Endothelial cell of umbilical vein (primary cell): ENCODE data around the gene INO80C. TPM values are rescaled to one million over a fixed set of nuclear protein-coding genes. Genes with fewer than 3 reads are reported as not detected.

Experiments used
- BruUV-seq: library from RNA; stranded (reverse); fragments of 400-500 nt; replicated peaks from 2 replicates; lab custom pipeline; 2021; lab: Mats Ljungman, UMichigan
- CTCF ChIA-PET: fragments of 300-600, 350-600 bp; sonication (Branson Sonifier 250); formaldehyde crosslinking; loops from one replicate; lab custom pipeline; 2021; ENCODE audit warnings: antibody characterized with exemption, inconsistent platforms; lab: Charles Lee
- POLR2A ChIA-PET: fragments of 300-600, 350-600 bp; sonication (Branson Sonifier 250); formaldehyde crosslinking; loops from one replicate; lab custom pipeline; 2021; ENCODE audit warnings: antibody characterized with exemption, inconsistent platforms; lab: Charles Lee
- DNase-seq: peaks from one replicate; pipeline ENCODE4 v3.0.0-alpha.2; 2011; ENCODE audit warnings: low read depth, low spot score
- FAIRE-seq: peaks from 2 replicates; lab custom pipeline; 2011; peaks lifted over from hg19 to GRCh38; lab: Jason Lieb, UNC
- H2AFZ ChIP-seq: 2 replicates; pipeline ENCODE4 v1.6.0; 2012; ENCODE audit warnings: low read depth, low read length, control low read depth, inconsistent platforms
- H3K27ac ChIP-seq: 2 replicates; pipeline ENCODE4 v1.5.1; 2011; ENCODE audit warnings: low read depth, mild to moderate bottlenecking, control low read depth, low read length, moderate library complexity; ENCODE audit not compliant: insufficient read depth
- H3K27me3 ChIP-seq, 2 experiments: 2 replicates each; pipeline versions ENCODE4 v1.6.0 to v1.6.1; 2011; ENCODE audit warnings: low read length in 2 of 2, mixed read lengths in 1 of 2; ENCODE audit not compliant: control insufficient read depth in 2 of 2, insufficient read depth in 2 of 2
- H3K36me3 ChIP-seq, 2 experiments: 2 replicates in 1 of 2; 3 replicates in 1 of 2; pipeline ENCODE4 v1.5.1; 2011; ENCODE audit warnings: low read length in 2 of 2, mild to moderate bottlenecking in 1 of 2, moderate library complexity in 1 of 2; ENCODE audit not compliant: control insufficient read depth in 2 of 2, insufficient read depth in 2 of 2; ENCODE audit errors: extremely low read depth in 1 of 2
- H3K4me1 ChIP-seq: 3 replicates; pipeline ENCODE4 v1.5.1; 2011; ENCODE audit warnings: mild to moderate bottlenecking, low read length; ENCODE audit not compliant: control insufficient read depth, insufficient read depth; ENCODE audit errors: extremely low read depth
- H3K4me2 ChIP-seq: 2 replicates; pipeline ENCODE4 v1.6.1; 2011; ENCODE audit warnings: low read length, control low read depth, mixed read lengths; ENCODE audit not compliant: insufficient read depth
- H3K4me3 ChIP-seq, 3 experiments: fragments of 200-600 bp in 1 of 3; sonication (generic), shearing (Covaris generic) in 1 of 3; replicated peaks in 1 of 3; 2 replicates each; pipeline ENCODE4 v1.5.1; 2011 to 2016; ENCODE audit warnings: control low read depth in 3 of 3, low read length in 3 of 3, mild to moderate bottlenecking in 2 of 3, inconsistent platforms in 1 of 3, low read depth in 1 of 3, moderate library complexity in 1 of 3; ENCODE audit not compliant: insufficient read depth in 1 of 3
- H3K79me2 ChIP-seq: 2 replicates; pipeline ENCODE4 v1.6.0; 2012; ENCODE audit warnings: low read length, inconsistent platforms; ENCODE audit not compliant: control insufficient read depth, insufficient read depth
- H3K9ac ChIP-seq: replicated peaks from 2 replicates; pipeline ENCODE3; 2011; ENCODE audit warnings: low read length, control low read depth; ENCODE audit not compliant: insufficient read depth; ENCODE audit errors: extremely low read depth
- H3K9me1 ChIP-seq: replicated peaks from 3 replicates; pipeline ENCODE4 v1.6.0; 2011; ENCODE audit warnings: mild to moderate bottlenecking, low read length; ENCODE audit not compliant: control insufficient read depth, insufficient read depth; ENCODE audit errors: extremely low read depth
- H3K9me3 ChIP-seq: replicated peaks from 2 replicates; pipeline ENCODE4 v1.5.1; 2012; ENCODE audit warnings: low read length, inconsistent platforms; ENCODE audit not compliant: control insufficient read depth, insufficient read depth
- H4K20me1 ChIP-seq: replicated peaks from 2 replicates; pipeline ENCODE3; 2011; ENCODE audit warnings: mild to moderate bottlenecking, low read length; ENCODE audit not compliant: control insufficient read depth, insufficient read depth; ENCODE audit errors: extremely low read depth
- CTCF ChIP-seq, 2 donors: IDR thresholded peaks; 1 replicate in 1 of 2; 2 replicates in 1 of 2; pipeline ENCODE4 v1.5.1; 2011; ENCODE audit warnings: low read length in 2 of 2, mild to moderate bottlenecking in 2 of 2, moderate library complexity in 2 of 2, control low read depth in 1 of 2, inconsistent platforms in 1 of 2, low read depth in 1 of 2; ENCODE audit not compliant: insufficient read depth in 1 of 2; ENCODE audit errors: extremely low read depth in 1 of 2
- EZH2 ChIP-seq: IDR thresholded peaks from 2 replicates; pipeline ENCODE4 v1.6.1; 2012; ENCODE audit warnings: borderline replicate concordance, low read depth, mild to moderate bottlenecking, moderate library complexity, low read length, inconsistent platforms; ENCODE audit not compliant: severe bottlenecking
- FOS ChIP-seq: IDR thresholded peaks from 2 replicates; pipeline ENCODE4 v1.6.1; 2011; ENCODE audit warnings: mild to moderate bottlenecking, low read length, moderate library complexity, borderline replicate concordance; ENCODE audit not compliant: insufficient read depth
- GATA2 ChIP-seq: IDR thresholded peaks from 2 replicates; pipeline ENCODE4 v1.7.0; 2011; ENCODE audit warnings: low read depth, mild to moderate bottlenecking, moderate library complexity, mixed read lengths, low read length; ENCODE audit not compliant: insufficient read length, insufficient read depth
- JUN ChIP-seq: IDR thresholded peaks from 2 replicates; pipeline ENCODE4 v1.6.1; 2011; ENCODE audit warnings: borderline replicate concordance, low read depth; ENCODE audit not compliant: insufficient read length, insufficient read depth
- MAX ChIP-seq: IDR thresholded peaks from 2 replicates; pipeline ENCODE4 v1.6.1; 2011; ENCODE audit not compliant: insufficient read depth, insufficient read length
- MYC ChIP-seq: IDR thresholded peaks from one replicate; pipeline ENCODE4 v1.6.1; 2011; ENCODE audit warnings: mild to moderate bottlenecking, low read depth, low read length
- POLR2A ChIP-seq: IDR thresholded peaks from 2 replicates; pipeline ENCODE4 v1.6.1; 2012; ENCODE audit warnings: low read depth, mild to moderate bottlenecking, control low read depth, low read length
- POLR2AphosphoS5 ChIP-seq: IDR thresholded peaks from 2 replicates; pipeline ENCODE4 v1.6.1; 2012; ENCODE audit warnings: low read depth, mild to moderate bottlenecking, control low read depth, low read length, moderate library complexity; ENCODE audit not compliant: insufficient read depth
- dilution Hi-C: fragments of 300-500 bp; cut with MboI; formaldehyde crosslinking; loops from one replicate; pipeline ENCODE4 v1.15.0; 2019; ENCODE audit warnings: low sequenced_read_pairs; ENCODE audit not compliant: extremely low pct_ligation_motif_present
- intact Hi-C: fragments of 100-400 bp; cut with micrococcal nuclease; formaldehyde crosslinking; loops from one replicate; pipeline ENCODE4 v1.10.0; 2022
- polyA plus RNA-seq, 4 experiments: library from polyadenylated mRNA; depleted of rRNA in 3 of 4; stranded (reverse) in 3 of 4; unstranded in 1 of 4; fragments of >200 nt; gene quantifications; 2 replicates each; pipeline versions ENCODE4 v1.2.1 to v1.2.3, GENCODE V29; 2011 to 2012; ENCODE audit warnings: missing spikeins in 1 of 4
- small RNA-seq: library from RNA; depleted of rRNA; stranded (forward); fragments of <200 nt; gene quantifications from one replicate; pipeline ENCODE3, GENCODE V24; 2012; ENCODE audit warnings: low replicate concordance, low read depth; ENCODE audit not compliant: insufficient read depth, insufficient read length
- total RNA-seq: library from RNA; stranded (reverse); gene quantifications from 2 replicates; pipeline ENCODE4 v1.2.3, GENCODE V29; 2021

The INO80C gene
- total and polyA plus RNA-seq, 2 donors (not counting 3 experiments of a cell fraction or from before 2014, with no cell fraction given) = 43.4 to 56.0 TPM

GRCh38 chr18:35418610-35419009, 79.2 kb downstream of the INO80C start:
- DNase-seq (no peak), FAIRE-seq (no peak)
- no peaks in the 10 kb centered on the region for H3K9me3 ChIP-seq
- no peak overlapping the region for H2AFZ ChIP-seq
- no peak overlapping the region for H3K27ac ChIP-seq
- BruUV-seq = no TSS peak
- dilution Hi-C loops (no loop called here), intact Hi-C loops (no loop called here)
- H3K4me2 ChIP-seq = no peak overlapping the region
- no peaks in the 10 kb centered on the region for H3K27me3 ChIP-seq
- H4K20me1 ChIP-seq = no peaks in the 10 kb centered on the region
- H3K79me2 ChIP-seq = no peaks in the 10 kb centered on the region
- H3K9me1 ChIP-seq = no peaks in the 10 kb centered on the region
- CTCF ChIA-PET = no interaction called here
- no peaks in the 10 kb centered on the region for H3K36me3 ChIP-seq
- no peak overlapping the region for H3K9ac ChIP-seq
- no peak for TF ChIP-seq MYC
- no peak for TF ChIP-seq CTCF (IDR thresholded peaks at IDR 0.05; ENCODE audit: extremely low read depth in 1 of 2, insufficient read depth in 1 of 2, low read depth in 1 of 2, low read length in 2 of 2)
- no peak for TF ChIP-seq JUN
- no peak for TF ChIP-seq GATA2
- no peak for TF ChIP-seq MAX
- no peak for TF ChIP-seq POLR2AphosphoS5
- TF ChIP-seq FOS = no peak
- no peak for TF ChIP-seq EZH2
- TF ChIP-seq POLR2A = no peak
- POLR2A ChIA-PET = no interaction called here
- H3K4me1 ChIP-seq = no peaks in the 10 kb centered on the region
- no peak overlapping the region for H3K4me3 ChIP-seq

Small RNAs within 50 kb of the gene (small RNA-seq; reads per million reads assigned to genes)
- not detected for gene AC007998.5

Other genes with a start within 250 kb of the INO80C start
- gene ZSCAN30, start 207.7 kb downstream of the INO80C start, total RNA-seq = 14.6 and 18.0 TPM in 2 replicates
- gene ZSCAN30, start 207.7 kb downstream of the INO80C start, polyA plus RNA-seq = 5.9 and 6.7 TPM in 2 replicates
- gene ZNF24, start 153.5 kb downstream of the INO80C start, total RNA-seq = 38.6 and 40.2 TPM in 2 replicates
- gene ZNF24, start 153.5 kb downstream of the INO80C start, polyA plus RNA-seq = 7.0 and 10.3 TPM in 2 replicates
- 0.44 and 0.72 TPM in 2 replicates for gene ZNF396, start 120.6 kb downstream of the INO80C start, total RNA-seq
- 0.14 and 0.28 TPM in 2 replicates for gene ZNF396, start 120.6 kb downstream of the INO80C start, polyA plus RNA-seq
- gene GALNT1, start 83.8 kb upstream of the INO80C start, total RNA-seq = 337 and 360 TPM in 2 replicates
- gene GALNT1, start 83.8 kb upstream of the INO80C start, polyA plus RNA-seq = 67.7 and 89.9 TPM in 2 replicates